Measurements from ENCODE around the gene LRFN3.
"Not testable (repeated sequence)": the region's sequence is repeated elsewhere in the genome, so short reads cannot be mapped to it uniquely, and the experiment has no call there.

Gene LRFN3

DNA sequence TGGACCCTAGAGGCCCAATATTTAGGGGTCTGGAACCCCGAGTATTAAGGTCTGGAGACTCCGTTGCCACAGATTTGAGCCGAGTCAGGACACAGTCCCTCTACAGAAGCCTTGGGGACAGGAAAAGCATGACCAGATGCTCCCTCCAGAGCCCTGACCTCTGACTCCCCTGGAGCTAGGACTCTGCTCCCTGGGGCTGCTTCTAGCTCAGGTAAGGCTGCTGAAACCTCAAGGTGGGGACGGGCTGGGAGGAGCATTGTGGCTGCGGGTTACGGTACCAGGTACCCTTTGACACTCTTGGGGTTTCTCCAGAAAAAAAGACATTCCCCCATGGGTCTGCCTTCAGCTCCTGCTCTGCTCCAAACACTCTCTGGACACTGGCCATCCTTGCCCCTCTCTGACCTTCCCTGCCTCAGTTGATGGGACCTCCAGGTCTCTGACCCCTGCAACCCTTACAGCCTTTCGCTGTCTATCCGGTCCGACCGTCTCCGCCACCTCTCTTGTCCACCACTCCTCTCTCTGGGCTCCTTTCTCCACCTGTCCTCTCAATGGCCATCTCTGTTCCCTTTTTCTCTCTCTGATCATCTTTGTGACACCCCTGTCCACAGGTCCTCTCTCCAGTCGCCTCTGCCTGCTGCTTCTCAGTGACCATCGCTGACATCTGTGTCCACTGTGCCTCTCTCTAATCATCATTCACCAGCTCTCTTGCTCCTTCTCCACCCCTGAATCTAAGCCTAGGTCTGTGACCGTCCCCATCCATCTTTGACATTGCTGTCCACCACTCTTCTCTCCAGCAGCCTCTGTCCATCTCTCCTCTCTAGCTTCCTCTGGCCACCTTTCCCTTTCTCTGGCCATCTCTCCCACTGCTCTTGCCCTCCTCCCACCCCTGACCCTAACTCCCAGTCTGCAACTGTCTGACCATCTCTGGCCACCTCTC lies 1.4 kb downstream of the LRFN3 start:
- in situ Hi-C loops (cut with MboI; ENCODE audit: low sequenced_read_pairs) = no loop called here

DNA sequence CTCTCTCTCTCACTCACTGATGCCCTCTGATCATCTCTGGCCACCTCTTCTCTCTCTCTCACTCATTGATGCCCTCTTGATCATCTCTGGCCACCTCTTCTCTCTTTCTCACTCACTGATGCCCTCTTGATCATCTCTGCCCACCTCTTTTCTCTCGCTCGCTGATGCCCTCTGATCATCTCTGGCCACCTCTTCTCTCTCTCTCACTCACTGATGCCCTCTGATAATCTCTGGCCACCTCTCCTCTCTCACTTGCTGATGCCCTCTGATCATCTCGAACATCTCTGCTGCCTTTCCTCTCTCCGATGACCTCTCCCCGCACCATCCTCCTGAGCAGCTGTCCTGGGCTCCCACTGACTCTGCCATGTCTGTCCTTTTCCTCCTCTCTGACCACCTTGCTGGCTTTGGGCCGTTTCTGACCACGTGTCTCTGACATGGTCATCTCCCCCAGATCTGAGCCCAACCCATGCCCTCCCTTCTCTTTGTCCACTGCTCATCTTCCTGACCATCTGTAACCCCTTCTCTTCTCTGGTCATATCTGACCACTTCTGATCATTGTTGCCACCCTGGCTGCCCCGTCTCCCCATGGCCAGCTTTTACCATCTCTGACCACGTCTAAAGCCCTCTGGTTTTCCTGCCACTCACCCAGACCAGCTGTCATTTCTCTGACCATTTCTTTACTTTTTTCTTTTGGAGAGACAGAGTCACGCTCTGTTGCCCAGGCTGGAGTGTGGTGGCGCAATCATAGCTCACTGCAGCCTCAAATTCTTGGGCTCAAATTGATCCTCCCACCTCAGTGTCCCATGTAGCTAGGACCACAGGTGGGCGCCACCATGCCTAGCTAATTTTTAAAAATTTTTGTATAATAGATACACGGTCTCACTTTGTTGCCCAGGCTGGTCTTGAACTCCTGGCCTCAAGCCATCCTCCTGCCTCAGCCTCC lies 2.4 kb downstream of the LRFN3 start:
- in situ Hi-C loops (cut with MboI; ENCODE audit: low sequenced_read_pairs) = no loop called here

DNA sequence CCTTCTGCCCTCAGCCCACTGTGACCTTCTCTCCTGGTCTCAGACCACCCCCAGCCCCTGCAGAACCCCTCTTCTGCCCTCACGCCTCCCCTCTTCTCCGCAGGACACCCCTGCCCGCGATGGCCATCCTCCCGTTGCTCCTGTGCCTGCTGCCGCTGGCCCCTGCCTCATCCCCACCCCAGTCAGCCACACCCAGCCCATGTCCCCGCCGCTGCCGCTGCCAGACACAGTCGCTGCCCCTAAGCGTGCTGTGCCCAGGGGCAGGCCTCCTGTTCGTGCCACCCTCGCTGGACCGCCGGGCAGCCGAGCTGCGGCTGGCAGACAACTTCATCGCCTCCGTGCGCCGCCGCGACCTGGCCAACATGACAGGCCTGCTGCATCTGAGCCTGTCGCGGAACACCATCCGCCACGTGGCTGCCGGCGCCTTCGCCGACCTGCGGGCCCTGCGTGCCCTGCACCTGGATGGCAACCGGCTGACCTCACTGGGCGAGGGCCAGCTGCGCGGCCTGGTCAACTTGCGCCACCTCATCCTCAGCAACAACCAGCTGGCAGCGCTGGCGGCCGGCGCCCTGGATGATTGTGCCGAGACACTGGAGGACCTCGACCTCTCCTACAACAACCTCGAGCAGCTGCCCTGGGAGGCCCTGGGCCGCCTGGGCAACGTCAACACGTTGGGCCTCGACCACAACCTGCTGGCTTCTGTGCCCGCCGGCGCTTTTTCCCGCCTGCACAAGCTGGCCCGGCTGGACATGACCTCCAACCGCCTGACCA lies 3.3 kb downstream of the LRFN3 start:
- in situ Hi-C loops (cut with MboI; ENCODE audit: low sequenced_read_pairs) = no loop called here

DNA sequence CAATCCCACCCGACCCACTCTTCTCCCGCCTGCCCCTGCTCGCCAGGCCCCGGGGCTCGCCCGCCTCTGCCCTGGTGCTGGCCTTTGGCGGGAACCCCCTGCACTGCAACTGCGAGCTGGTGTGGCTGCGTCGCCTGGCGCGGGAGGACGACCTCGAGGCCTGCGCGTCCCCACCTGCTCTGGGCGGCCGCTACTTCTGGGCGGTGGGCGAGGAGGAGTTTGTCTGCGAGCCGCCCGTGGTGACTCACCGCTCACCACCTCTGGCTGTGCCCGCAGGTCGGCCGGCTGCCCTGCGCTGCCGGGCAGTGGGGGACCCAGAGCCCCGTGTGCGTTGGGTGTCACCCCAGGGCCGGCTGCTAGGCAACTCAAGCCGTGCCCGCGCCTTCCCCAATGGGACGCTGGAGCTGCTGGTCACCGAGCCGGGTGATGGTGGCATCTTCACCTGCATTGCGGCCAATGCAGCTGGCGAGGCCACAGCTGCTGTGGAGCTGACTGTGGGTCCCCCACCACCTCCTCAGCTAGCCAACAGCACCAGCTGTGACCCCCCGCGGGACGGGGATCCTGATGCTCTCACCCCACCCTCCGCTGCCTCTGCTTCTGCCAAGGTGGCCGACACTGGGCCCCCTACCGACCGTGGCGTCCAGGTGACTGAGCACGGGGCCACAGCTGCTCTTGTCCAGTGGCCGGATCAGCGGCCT lies 4.1 kb downstream of the LRFN3 start:
- in situ Hi-C loops (cut with MboI; ENCODE audit: low sequenced_read_pairs) = no loop called here

DNA sequence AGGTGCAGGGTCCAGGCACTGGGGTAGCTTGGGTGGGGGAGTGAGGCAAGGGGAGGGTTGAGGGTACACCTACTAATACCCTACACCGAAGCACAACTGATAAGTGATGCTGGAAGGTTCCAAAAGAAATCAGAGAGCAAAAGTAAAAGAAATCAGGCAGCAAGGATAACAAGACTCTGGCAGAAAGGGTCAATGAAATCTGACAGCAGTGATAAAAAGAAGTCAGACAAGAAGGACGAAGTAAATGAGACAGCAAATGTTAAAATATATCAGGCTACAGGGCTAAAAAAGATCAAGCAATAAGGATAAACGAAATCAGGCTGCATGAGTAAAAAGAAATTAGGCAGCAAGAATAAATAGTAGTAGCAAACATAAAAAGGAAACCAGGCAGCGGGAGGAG lies 4.7 kb downstream of the LRFN3 start:
- in situ Hi-C loops (cut with MboI; ENCODE audit: low sequenced_read_pairs) = no loop called here

DNA sequence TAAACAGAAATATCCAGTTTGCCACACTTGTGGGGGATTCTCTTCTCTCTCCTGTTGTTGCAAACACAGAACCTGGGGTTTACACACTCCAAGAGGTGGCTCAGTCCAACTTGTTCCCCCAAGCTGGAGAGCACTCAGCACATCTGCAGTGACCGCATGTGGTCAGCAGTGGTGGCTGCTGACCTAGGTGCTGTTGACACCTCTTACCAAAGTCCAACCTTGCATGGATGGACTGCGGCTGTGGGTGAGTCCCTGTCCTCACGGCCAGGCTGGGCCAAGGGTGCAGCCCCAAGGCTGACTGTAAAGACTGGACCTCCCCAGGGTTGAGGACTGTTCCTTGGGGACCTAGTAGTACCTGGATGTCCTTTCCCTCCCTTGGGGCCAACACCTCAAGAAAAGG lies 6.1 kb downstream of the LRFN3 start:
- in situ Hi-C loops (cut with MboI; ENCODE audit: low sequenced_read_pairs) = no loop called here

DNA sequence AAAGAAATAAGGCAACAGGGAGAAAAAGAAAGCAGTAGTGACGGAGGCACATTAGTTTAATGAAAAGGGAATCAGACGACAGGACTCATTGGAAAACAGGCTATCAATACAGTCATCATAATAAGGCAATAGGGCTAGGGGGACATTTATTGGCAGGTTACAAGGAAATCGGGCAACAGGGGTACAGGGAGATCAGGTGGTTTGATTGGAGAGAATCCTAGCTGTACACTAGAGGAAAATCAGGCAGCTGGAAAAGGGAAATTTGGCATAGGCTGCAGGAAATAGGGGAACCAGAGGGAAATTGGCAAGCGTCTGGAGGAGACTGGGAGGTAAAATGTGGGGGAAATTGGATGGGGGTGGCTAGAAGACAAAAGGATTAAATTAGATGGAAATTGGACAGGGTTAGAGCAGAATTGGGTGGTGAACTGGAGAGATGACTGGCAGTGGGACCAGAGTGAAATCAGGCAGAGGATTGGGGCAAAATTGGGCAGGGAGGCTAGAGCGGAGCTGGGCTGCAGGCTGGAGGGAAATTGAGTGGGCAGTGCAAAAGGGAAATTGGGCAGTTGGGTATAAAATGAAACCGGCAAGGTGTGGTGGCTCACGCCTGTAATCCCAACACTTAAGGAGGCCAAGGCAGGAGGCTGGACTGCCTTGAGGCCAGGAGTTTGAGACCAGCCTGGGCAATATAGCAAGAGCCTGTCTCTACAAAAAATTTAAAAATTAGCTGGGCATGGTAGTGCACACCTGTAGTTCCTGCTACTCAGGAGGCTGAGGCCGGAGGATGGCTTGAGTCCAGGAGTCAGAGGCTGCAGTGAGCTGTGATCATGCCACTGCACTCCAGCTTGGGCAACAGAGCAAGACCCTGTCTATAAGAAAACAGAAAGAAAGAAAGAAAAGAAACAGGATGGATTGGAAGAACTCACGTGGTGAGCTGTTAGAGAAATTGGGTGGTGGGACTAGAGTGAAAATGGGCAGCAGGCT lies 7.4 kb downstream of the LRFN3 start:
- in situ Hi-C loops (cut with MboI; ENCODE audit: low sequenced_read_pairs) = no loop called here

DNA sequence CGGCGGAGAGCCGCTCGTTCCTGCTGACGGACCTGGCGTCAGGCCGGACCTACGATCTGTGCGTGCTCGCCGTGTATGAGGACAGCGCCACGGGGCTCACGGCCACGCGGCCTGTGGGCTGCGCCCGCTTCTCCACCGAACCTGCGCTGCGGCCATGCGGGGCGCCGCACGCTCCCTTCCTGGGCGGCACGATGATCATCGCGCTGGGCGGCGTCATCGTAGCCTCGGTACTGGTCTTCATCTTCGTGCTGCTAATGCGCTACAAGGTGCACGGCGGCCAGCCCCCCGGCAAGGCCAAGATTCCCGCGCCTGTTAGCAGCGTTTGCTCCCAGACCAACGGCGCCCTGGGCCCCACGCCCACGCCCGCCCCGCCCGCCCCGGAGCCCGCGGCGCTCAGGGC lies 8.4 kb downstream of the LRFN3 start:
- in situ Hi-C loops (cut with MboI; ENCODE audit: low sequenced_read_pairs) = no loop called here

DNA sequence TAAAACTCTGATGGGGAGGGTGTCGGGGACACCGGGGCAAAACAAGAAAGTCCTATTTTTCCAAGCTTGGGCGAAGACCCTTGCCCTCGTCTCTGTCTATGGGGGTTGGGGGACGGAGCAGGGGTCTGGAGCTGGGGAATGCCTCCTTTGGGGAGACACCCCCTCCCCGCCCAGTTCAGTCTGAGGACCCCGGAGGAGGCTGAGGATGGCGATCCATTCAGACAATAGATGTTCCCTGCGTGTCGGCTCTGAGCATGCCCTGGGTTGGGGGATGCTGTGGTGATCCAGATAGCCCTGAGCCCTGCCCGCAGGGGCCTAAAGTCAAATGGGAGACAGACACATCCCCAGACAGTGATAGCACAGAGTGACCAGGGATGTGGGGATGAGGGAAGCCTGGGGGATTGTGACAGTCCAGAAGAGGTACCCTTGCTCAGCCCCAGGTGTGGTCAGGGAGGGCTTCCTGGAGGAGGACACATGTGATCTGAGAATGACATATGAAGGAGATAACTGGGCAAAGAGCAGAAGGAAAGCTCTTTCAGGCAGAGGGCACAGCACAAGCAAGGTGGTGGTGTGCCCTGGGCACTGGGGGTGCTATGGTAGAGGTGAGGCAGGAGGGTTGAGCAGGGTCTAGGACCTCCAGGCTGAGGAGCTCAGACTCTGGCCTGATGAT lies 9.1 kb downstream of the LRFN3 start:
- in situ Hi-C loops (cut with MboI; ENCODE audit: low sequenced_read_pairs) = no loop called here

DNA sequence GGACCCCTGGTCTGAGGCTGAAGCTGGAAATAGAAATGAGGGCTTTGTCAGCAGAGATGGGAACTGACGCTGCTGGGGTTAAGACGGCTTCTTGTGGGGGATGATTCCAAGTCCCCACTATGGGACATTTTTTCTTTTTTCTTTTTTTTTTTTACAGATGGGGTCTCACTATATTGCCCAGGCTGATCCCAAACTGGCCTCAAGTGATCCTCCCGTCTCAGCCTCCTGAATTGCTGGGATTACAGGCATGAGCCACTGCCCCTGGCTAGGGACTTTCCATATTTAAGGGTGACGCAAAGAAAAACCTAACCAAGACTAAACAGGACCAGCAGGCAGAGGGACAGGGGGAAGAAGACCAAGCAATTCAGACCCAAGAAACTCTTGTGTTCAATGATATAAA lies 10.0 kb downstream of the LRFN3 start:
- in situ Hi-C loops (cut with MboI; ENCODE audit: low sequenced_read_pairs) = no loop called here

DNA sequence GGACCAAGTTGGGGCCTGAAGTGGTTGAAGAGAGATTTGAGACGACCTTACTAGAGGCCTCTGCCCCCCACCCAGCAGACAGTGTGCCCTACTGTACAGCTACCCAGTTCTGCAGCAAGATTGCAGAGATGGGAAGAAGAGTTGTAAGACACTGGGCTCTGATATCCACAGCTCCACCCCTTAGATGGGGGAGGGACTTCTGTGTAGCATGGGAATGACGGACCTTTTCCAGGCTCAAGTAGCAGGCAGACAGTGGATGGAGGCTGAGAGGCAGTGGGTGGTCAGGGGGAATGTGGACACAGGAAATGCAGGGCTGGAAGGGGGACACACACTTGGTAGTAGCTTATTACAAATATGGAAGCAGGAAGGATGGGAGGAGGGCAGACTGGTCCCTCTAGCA lies 13.0 kb downstream of the LRFN3 start:
- in situ Hi-C loops (cut with MboI; ENCODE audit: low sequenced_read_pairs) = no loop called here

DNA sequence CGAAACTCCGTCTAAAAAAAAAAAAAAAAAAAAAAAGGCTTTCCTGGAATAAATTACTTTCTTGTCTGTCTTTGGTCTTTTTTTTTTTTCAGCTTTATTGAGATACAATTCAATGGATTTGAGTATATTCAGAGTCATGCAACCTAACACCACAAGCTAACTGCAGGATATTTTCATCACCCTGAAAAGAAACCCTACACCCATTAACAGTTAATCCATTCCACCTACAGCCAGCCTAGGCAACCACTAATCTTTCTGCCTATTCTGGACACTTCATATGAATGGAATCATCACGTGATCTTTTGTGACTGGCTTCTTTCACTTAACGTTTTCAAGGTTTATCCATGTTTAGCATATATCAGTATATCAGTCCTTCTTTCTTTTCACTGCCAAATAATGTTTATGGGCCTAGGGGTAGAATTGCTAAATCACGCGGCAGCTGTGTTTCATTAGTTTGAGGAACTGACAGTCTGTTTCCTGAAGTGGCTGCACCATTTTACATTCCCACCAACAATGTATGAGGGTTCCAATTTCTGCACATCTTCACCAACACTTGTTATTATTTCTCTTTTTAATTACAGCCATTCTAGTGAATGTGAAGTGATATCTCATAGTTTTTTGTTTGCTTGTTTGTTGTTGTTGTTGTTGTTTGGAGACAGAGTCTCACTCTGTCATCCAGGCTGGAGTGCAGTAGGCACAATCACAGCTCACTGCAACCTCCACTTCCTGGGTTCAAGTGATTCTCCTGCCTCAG lies 19.9 kb downstream of the LRFN3 start:
- in situ Hi-C loops (cut with MboI; ENCODE audit: low sequenced_read_pairs) = no loop called here

DNA sequence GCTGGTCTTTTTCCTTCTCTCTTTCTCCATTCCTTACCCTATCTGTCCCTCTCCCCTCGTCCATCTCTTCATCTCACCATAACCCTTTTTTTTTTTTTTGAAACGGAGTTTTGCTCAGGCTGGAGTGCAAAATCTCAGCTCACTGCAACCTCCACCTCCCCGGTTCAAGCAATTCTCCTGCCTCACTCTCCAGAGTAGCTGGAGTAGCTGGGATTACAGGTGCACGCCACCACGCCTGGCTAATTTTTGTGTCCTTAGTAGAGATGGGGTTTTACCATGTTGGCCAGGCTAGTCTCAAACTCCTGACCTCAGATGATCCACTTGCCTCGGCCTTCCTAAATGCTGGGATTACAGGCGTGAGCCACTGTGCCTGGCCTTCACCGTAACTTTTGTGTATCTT lies 21.2 kb downstream of the LRFN3 start:
- in situ Hi-C loops (cut with MboI; ENCODE audit: low sequenced_read_pairs) = not testable (repeated sequence)

DNA sequence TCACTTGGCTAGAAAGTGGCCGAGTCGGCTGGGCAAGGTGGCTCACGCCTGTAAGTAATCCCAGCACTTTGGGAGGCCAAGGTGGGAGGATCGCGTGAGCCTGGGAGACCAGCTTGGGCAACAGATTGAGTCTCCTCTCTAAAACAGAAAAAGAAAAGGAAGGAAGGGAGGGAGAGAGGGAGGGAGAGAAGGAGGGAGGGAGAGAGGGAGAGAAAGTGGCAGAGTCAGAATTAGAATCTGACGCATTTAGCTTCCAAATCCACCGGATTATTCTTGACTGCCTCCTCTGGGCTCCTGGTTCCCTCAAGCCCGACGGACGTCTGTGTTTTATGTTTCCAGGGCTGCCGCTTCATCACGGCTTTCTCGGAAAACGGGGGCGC lies 22.5 kb downstream of the LRFN3 start:
- in situ Hi-C loops (cut with MboI; ENCODE audit: low sequenced_read_pairs) = no loop called here

DNA sequence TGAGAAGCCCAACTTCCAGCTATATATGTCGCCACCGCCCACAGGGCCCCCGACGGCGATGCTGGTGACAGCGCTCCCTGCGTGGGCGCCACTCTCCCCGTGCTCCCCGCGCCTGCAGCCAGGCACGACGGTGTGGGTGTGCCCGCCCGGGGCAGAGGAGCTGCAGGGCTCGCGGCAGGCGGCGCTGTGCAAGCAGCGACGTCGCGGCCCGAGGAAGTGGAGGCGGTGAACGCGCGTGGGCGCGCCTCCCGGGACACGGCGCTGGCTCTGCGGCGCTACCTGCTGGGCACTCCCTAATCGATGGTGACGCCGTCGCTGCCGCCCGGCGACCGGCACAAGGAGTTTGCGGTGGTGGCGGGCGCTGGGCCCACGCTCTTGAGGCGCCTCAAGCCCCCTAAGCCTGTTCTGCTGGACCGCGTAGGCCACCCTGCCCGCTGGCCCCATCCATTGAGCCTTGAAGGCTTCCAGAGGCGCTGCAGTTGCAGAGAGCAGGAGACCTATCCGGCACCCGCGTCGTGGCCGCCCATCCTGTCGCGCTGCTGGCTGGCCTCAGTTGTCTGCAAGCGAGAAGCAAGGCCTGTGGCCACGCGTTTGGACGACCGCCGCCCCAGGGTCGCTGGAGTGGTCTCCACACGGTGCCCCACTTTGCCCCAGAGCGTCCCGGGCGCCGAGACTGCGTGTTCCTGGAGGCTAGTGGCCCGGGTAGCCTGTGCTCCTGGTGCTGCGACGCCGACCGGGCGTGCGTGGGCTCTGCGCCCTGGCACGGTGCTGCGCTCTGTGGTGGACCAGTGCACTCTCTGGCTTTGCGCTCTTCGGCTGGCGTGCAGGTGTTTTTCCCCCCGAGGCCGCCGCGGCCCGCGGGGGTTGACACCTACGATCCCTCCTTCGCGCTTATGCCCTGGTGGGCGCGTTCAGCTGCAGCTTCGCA lies 23.1 kb downstream of the LRFN3 start:
- in situ Hi-C loops (cut with MboI; ENCODE audit: low sequenced_read_pairs) = no loop called here

DNA sequence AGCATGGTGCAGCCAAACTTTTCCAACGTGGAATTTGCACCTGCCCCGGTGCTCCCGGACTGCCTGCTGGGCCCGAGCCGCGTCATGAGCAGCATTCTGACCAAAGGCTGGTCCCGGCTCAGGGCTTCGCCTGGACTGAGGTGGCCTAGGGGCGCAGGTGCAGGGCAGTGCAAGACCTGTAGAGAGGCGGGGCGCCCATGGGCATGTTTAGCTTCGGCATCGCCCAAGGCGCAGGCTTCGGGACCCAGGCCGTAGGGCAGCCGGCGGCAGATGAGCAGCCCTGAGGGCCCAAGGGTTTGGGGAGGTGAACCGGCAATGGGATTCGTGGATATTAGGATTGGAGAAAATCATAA lies 23.8 kb downstream of the LRFN3 start:
- in situ Hi-C loops (cut with MboI; ENCODE audit: low sequenced_read_pairs) = no loop called here

DNA sequence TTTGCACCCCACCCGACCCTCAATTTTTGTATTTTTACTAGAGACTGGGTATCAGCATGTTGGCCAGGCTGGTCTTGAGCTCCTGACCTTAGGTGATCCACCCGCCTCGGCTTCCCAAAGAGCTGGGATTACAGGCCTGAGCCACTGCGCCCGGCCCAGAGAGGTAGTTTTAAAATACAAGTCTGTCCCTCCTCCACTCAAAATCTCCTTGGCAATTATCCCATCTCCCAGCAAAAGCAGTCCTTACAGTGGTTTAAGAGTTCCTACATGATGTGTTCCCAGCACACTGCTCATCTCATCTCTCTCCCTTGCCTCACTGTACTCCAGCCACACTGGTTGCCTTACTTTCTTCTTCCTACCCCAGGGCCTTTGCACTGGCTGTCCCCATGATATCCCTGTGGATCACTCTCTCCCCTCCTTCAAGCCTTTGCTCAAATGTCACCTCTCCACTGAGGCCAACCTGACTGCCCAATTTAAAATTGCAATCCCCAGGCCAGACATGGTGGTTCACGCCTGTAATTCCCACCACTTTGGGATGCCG lies 24.3 kb downstream of the LRFN3 start:
- in situ Hi-C loops (cut with MboI; ENCODE audit: low sequenced_read_pairs) = no loop called here

Data from HL-60/S4 treated with retinoic acid at 250 ng/mL for 4 days and 3 days (cell line).